GM18873 (cell line): ENCODE measurements around the gene LIMS3.
"Not testable (repeated sequence)": the region's sequence is repeated elsewhere in the genome, so short reads cannot be mapped to it uniquely, and the experiment has no call there.

ENCODE experiments used
- ATAC-seq: cut with Tn5 transposase; IDR thresholded peaks from one replicate; pipeline ENCODE4 v1.9.1; 2021; ENCODE audit warnings: mild to moderate bottlenecking, moderate library complexity, moderate number of reproducible peaks; ENCODE audit not compliant: unreplicated experiment, low FRiP score

LIMS3 gene

GRCh38 chr2:109898462-109899336 lies at the start of gene LIMS3:
Gene LIMS3, plus strand, starts transcription at chr2:109898688. Its CDS starts 41 bp downstream, at chr2:109898729.
- not testable (repeated sequence) for ATAC-seq

DNA sequence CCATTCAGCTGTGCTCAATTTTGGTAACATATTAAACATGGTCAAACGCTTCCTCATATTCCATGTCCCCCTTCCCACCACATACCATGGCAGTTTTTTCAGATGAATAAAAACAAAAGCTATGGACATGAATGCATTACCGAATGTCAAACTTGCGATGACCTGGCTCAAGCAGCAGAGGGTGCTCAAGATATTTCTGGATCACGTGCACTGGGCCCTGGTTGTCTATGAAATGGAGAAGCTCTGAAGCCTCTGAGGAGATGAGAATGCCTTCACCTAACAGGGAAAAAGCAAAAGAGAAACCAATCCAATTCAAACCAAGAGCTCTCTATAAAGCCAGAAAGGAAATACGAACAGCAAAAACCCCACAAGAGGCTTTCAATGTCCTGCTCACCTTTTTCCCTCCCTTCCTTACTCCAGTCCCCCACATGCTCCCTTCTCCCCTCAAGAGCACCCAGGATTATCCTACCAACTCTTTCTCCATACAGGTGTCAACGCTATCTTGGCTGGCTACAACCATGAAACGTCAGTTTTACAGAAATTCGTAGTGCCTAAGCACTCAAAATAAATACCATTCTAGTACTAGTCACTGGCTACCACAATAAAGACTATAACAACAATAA lies 27.2 kb upstream of the LIMS3 start:
- not testable (repeated sequence) for ATAC-seq

DNA sequence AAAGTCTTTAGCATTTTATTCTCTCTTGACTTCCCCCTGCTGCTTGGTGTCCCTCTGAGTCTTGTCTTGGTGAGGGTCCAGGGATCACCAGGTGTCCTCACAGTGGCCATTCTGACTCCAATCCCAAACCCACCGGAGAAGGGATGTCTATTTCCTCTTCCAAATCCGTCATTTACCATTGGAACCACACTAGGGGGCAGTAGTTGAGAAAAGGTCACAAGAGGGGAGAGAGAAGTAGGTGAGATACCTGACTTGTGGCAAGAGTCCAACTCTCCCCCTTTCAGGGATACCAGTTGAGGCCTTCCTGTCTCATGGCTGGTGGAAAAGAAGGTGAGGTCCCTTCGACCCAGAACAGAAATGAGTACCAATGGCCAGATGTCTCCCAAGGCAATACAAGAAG lies 21.9 kb upstream of the LIMS3 start:
- not testable (repeated sequence) for ATAC-seq

DNA sequence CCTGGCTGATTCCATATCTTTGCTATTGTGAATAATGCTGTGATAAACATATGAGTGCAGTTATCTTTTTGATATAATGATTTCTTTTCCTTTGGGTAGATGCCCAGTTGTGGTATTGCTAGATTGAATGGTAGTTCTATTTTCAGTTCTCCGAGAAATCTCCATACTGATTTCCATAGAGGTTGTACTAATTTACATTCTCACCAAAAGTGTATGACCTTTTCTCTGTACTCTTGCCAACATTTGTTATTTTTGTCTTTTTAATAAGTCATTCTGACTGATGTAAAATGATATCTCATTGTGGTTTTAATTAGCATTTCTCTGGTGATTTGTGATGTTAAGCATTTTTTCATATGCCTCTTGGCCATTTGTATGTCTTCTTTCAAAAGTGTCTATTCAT lies 16.4 kb upstream of the LIMS3 start:
- not testable (repeated sequence) for ATAC-seq

GRCh38 chr2:109888414-109888813 lies 10.1 kb upstream of the LIMS3 start:
- ATAC-seq, result not testable (repeated sequence)

GRCh38 chr2:109889909-109890308 lies 8.6 kb upstream of the LIMS3 start:
- not testable (repeated sequence) for ATAC-seq

DNA sequence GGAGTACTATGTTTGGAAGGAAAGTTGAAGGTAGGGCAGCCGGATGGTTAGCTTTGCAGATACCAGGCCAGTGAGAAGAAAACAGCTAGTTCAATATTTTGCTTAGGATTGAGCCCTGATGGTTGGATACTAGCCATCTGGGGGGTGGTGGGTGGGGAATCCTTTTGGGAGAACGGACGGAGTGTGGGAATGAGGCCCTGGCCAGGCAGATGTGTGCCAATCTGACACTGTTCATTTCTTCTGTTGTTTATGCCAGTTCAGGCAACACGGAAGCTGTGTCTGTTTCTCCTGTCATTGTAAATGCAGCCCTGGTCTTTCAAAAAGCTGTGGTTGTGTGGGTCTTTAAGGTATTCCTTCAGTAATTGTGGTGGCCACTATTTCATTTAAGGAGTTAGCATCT lies 7.5 kb upstream of the LIMS3 start:
- not testable (repeated sequence) for ATAC-seq

- not testable (repeated sequence) for ATAC-seq
These were observed 4.8 kb upstream of the LIMS3 start for GRCh38 chr2:109893736-109894135.

DNA sequence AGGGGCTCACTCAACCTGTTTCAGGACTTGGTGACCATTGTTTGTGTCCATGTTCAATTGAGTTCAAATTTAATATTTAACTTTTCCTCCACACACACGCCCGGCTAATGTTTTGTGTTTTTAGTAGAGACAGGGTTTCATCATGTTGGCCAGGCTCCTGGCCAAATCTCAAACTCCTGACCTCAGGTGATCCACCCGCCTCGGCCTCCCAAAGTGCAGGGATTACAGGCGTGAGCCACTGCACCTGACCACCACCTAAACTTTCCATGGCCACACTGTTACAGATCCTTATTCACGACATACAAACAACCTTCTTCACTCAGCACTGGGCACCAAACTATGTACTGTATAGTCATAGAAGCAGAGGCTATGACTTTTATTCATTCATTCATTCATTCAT lies 4.3 kb upstream of the LIMS3 start:
- ATAC-seq, result not testable (repeated sequence)

DNA sequence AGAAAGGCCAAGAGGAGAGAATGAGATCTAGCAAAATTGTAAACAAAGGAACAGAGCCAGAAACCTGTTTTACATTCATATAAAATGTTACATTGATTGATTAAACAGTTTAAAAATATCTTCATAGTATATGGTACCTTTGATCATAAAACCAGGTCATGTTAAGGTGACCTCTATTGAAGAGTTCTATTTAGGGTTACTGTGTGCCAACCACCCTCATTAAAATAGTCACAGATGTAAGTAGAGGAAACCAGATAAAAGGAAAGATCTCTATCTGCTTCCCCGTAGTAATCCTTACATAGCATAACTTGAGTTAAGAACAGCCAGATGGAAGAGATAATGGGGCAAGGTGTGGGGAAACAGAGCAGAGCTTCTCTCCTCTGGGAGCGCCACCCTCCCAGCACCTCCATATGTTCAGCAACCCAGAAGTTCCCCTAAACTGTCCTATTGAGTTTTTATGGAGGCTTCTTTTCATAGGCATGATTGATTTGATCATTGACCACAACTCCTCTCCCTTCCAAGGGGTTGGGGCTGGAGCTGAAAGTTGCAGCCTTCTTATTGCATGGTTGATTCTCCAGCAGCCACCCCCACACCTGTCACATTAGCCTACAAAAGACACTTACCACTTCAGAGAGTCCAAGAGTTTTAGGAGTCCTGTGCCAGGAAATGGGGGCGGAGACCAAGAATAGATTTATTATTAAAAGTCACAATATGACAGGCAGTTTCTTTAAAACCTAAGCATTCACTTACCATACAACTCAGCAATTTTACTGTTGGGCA lies 3.2 kb upstream of the LIMS3 start:
- ATAC-seq, result not testable (repeated sequence)

GRCh38 chr2:109896212-109896611 lies 2.3 kb upstream of the LIMS3 start:
- ATAC-seq, result peak; percentile 93

- not testable (repeated sequence) for ATAC-seq
These were observed 573 bp upstream of the LIMS3 start for GRCh38 chr2:109897769-109898461.

- ATAC-seq, result not testable (repeated sequence)
These were observed 7.3 kb downstream of the LIMS3 start for GRCh38 chr2:109905796-109906195.

- ATAC-seq, result not testable (repeated sequence)
These were observed 10.1 kb downstream of the LIMS3 start for GRCh38 chr2:109908626-109909025.

DNA sequence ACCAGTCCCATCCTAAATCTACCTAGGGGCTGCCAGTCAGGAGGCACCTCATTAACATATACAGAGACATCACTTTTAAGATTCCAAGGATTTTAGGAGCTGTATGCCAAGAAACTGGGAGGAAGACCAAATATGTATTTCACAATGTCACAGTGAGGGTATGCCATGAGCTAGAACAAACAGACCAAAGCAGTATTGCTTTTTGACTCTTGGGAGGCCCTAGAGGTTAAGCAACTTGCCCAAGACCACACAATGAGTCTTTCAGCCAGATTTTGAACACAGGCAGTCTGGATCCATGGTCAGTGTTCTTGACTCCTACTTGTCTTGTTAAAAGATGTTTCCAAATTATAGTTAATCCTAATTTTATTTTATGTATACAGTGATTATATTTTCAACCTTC lies 12.3 kb downstream of the LIMS3 start:
- not testable (repeated sequence) for ATAC-seq

DNA sequence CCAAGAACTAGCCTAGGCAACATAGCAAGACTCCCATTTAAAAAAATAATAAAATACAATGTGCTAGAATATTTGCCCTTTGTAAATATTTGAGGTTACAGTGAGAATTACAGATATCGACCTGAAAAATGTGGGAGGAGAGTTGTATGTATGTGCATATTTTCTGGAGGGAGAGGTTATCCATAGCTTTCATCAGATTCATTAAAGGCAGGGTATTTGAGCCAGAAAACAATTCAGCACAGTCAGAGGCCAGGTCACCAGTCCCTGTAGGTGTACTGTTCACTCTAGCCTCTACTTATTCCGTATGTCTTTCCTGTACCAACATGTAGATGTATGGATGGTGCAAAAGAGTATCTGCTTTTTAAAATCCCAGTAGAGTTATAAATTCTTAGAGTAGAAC lies 15.4 kb downstream of the LIMS3 start:
- ATAC-seq, result not testable (repeated sequence)

DNA sequence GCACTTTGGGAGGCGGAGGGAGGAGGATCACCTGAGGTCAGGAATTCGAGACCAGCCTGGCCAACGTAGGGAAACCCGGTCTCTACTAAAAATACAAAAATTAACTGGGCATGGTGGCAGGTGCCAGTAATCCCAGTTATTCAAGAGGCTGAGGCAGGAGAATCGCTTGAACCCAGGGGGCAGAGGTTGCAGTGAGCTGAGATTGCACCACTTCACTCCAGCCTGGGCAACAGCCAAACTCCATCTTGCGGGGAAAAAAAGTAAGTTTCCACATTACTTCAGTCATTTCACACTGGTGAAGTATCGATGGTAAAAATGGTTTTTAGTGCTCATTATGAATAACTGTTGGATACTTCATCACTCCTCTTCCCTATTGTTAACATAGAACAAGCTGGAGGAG lies 16.1 kb downstream of the LIMS3 start:
- not testable (repeated sequence) for ATAC-seq

DNA sequence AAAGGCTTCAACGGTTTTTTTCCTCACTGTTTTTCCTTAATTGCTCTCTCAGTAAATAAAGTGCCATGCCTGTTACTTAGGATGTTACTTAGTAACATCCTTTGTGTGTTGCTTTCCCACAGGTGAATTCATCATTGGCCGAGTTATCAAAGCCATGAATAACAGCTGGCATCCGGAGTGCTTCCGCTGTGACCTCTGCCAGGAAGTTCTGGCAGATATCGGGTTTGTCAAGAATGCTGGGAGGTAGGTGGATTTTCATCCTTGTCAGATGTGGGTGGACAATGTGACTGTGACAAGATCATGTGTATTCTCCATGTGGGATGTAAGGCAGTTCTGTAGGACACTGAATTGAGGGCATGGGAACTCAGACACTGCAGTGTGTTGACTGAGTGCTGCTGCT lies 17.3 kb downstream of the LIMS3 start:
- not testable (repeated sequence) for ATAC-seq

DNA sequence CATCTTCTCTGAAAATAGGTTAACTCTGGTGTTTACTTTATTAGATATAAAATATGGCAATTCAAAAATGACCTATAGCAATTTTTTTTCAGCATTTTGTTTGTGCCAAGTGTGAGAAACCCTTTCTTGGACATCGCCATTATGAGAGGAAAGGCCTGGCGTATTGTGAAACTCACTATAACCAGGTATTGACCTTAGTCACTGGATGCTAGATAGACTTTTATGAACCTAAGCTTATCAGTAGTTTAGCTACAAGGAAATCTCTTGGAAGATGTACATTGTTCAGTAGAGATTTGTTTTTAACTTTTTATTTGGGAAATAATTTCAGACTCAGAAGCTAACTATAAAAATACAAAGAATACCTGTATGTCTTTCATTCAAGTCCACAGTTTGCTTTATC lies 21.7 kb downstream of the LIMS3 start:
- not testable (repeated sequence) for ATAC-seq
